H1 (cell line): ENCODE data around the gene POLA1. TPM values are rescaled to one million over a fixed set of nuclear protein-coding genes. Genes with fewer than 3 reads are reported as not detected.

Source experiments
- CTCF ChIA-PET: fragments of 300-600 bp; sonication (Branson Sonifier 250); formaldehyde crosslinking; loops from one replicate; lab custom pipeline; 2021; ENCODE audit not compliant: partially characterized antibody; lab: Charles Lee
- POLR2A ChIA-PET: fragments of 300-600 bp; sonication (Branson Sonifier 250); formaldehyde crosslinking; loops from one replicate; lab custom pipeline; 2021; ENCODE audit warnings: inconsistent platforms; ENCODE audit not compliant: partially characterized antibody; lab: Charles Lee
- DNase-seq, 2 experiments: peaks; one replicate each; pipeline versions ENCODE4 v3.0.0 to v3.0.0-alpha.2; 2010 to 2022; ENCODE audit warnings: low spot score in 2 of 2, low read depth in 1 of 2, mixed read lengths in 1 of 2
- FAIRE-seq: peaks from 2 replicates; lab custom pipeline; 2011; peaks lifted over from hg19 to GRCh38; lab: Jason Lieb, UNC
- H2AFZ ChIP-seq: 2 replicates; pipeline ENCODE4 v1.8.1; 2012; ENCODE audit warnings: low read length, inconsistent platforms
- H2AK5ac ChIP-seq: 2 replicates; pipeline ENCODE4 v1.6.1; 2013; ENCODE audit warnings: low read depth, low read length
- H2BK120ac ChIP-seq: replicated peaks from 2 replicates; pipeline ENCODE3; 2013; ENCODE audit warnings: low read depth, low read length, inconsistent platforms
- H2BK12ac ChIP-seq: 2 replicates; pipeline ENCODE4 v1.6.1; 2013; ENCODE audit warnings: low read depth, low read length
- H2BK15ac ChIP-seq: 2 replicates; pipeline ENCODE4 v1.6.1; 2013; ENCODE audit warnings: low read length
- H2BK20ac ChIP-seq: 2 replicates; pipeline ENCODE4 v1.6.1; 2013; ENCODE audit warnings: low read length
- H2BK5ac ChIP-seq: 2 replicates; pipeline ENCODE4 v1.6.1; 2013; ENCODE audit warnings: low read depth, low read length
- H3K14ac ChIP-seq: 2 replicates; pipeline ENCODE4 v1.6.1; 2013; ENCODE audit warnings: inconsistent platforms; ENCODE audit not compliant: insufficient read length
- H3K18ac ChIP-seq: 2 replicates; pipeline ENCODE4 v1.6.1; 2013; ENCODE audit warnings: low read length; ENCODE audit errors: extremely low read depth
- H3K23ac ChIP-seq: 2 replicates; pipeline ENCODE4 v1.6.1; 2013; ENCODE audit warnings: inconsistent platforms; ENCODE audit not compliant: insufficient read length
- H3K23me2 ChIP-seq: 2 replicates; pipeline ENCODE4 v1.6.1; 2013; ENCODE audit warnings: low read depth, low read length
- H3K27ac ChIP-seq: 2 replicates; pipeline ENCODE4 v1.6.1; 2011; ENCODE audit warnings: low read depth, low read length, inconsistent platforms
- H3K27me3 ChIP-seq, 4 experiments: replicated peaks in 1 of 4; 1 replicate in 1 of 4; 2 replicates in 3 of 4; pipeline versions ENCODE4 v1.6.1 to v1.8.1; 2011 to 2013; ENCODE audit warnings: low read length in 3 of 4, mild to moderate bottlenecking in 3 of 4, inconsistent platforms in 2 of 4, mixed read lengths in 2 of 4, moderate library complexity in 1 of 4; ENCODE audit not compliant: control insufficient read depth in 3 of 4, insufficient read depth in 3 of 4; ENCODE audit errors: extremely low read depth in 1 of 4
- H3K36me3 ChIP-seq, 4 experiments: 2 replicates each; pipeline versions ENCODE4 v1.6.1 to v1.8.1; 2011 to 2013; ENCODE audit warnings: mild to moderate bottlenecking in 4 of 4, low read length in 3 of 4, moderate library complexity in 2 of 4, control low read depth in 1 of 4, inconsistent platforms in 1 of 4; ENCODE audit not compliant: insufficient read depth in 4 of 4, control insufficient read depth in 2 of 4
- H3K4ac ChIP-seq: replicated peaks from 2 replicates; pipeline ENCODE3; 2013; ENCODE audit warnings: low read length, low read depth, mixed read lengths, inconsistent platforms; ENCODE audit not compliant: insufficient read length
- H3K4me1 ChIP-seq, 4 experiments: replicated peaks in 1 of 4; 1 replicate in 1 of 4; 2 replicates in 3 of 4; pipeline versions ENCODE4 v1.6.1 to v1.8.1; 2011 to 2013; ENCODE audit warnings: low read length in 3 of 4, inconsistent platforms in 2 of 4, mixed read lengths in 1 of 4; ENCODE audit not compliant: insufficient read depth in 4 of 4, control insufficient read depth in 3 of 4
- H3K4me2 ChIP-seq, 2 experiments: 2 replicates each; pipeline versions ENCODE4 v1.6.1 to v1.8.1; 2011 to 2013; ENCODE audit warnings: low read depth in 2 of 2, low read length in 2 of 2, control low read depth in 1 of 2, inconsistent platforms in 1 of 2, mild to moderate bottlenecking in 1 of 2; ENCODE audit not compliant: insufficient read depth in 1 of 2
- H3K4me3 ChIP-seq, 4 experiments: fragments of 200-600, 300-600 bp in 1 of 4; sonication (generic), shearing (Covaris generic), sonication (Bioruptor Twin) in 1 of 4; 2 replicates each; pipeline versions ENCODE4 v1.5.1 to v1.8.1; 2011 to 2016; ENCODE audit warnings: low read length in 4 of 4, low read depth in 3 of 4, control low read depth in 2 of 4, inconsistent platforms in 2 of 4, mild to moderate bottlenecking in 2 of 4, mixed read lengths in 1 of 4, moderate library complexity in 1 of 4; ENCODE audit not compliant: insufficient read depth in 2 of 4; ENCODE audit errors: extremely low read depth in 1 of 4
- H3K56ac ChIP-seq: replicated peaks from 2 replicates; pipeline ENCODE3; 2013; ENCODE audit warnings: low read depth, mild to moderate bottlenecking, mixed read lengths, low read length, inconsistent platforms; ENCODE audit not compliant: insufficient read length
- H3K79me1 ChIP-seq: 2 replicates; pipeline ENCODE4 v1.6.1; 2013; ENCODE audit warnings: low read depth, low read length, control low read depth
- H3K79me2 ChIP-seq, 2 experiments: 2 replicates each; pipeline versions ENCODE4 v1.6.1 to v1.8.1; 2012 to 2013; ENCODE audit warnings: low read length in 2 of 2, mild to moderate bottlenecking in 2 of 2, inconsistent platforms in 1 of 2; ENCODE audit not compliant: insufficient read depth in 2 of 2, control insufficient read depth in 1 of 2
- H3K9ac ChIP-seq, 4 experiments: replicated peaks in 1 of 4; 1 replicate in 1 of 4; 2 replicates in 3 of 4; pipeline versions ENCODE4 v1.6.1 to v1.8.1; 2011 to 2013; ENCODE audit warnings: low read depth in 3 of 4, low read length in 3 of 4, control low read depth in 2 of 4, mild to moderate bottlenecking in 2 of 4, moderate library complexity in 2 of 4, inconsistent platforms in 1 of 4; ENCODE audit errors: extremely low read depth in 1 of 4
- H3K9me3 ChIP-seq, 2 experiments: 2 replicates each; pipeline versions ENCODE4 v1.6.1 to v1.8.1; 2012 to 2013; ENCODE audit warnings: mild to moderate bottlenecking in 2 of 2, moderate library complexity in 2 of 2, control low read depth in 1 of 2, inconsistent platforms in 1 of 2, low read depth in 1 of 2, low read length in 1 of 2, mixed read lengths in 1 of 2; ENCODE audit not compliant: insufficient read depth in 2 of 2
- H4K20me1 ChIP-seq, 2 experiments: replicated peaks in 1 of 2; 2 replicates each; pipeline versions ENCODE3 to v1.8.1; 2011 to 2013; ENCODE audit warnings: inconsistent platforms in 2 of 2, low read length in 2 of 2, mild to moderate bottlenecking in 1 of 2; ENCODE audit not compliant: insufficient read depth in 2 of 2, control insufficient read depth in 1 of 2
- H4K5ac ChIP-seq: 2 replicates; pipeline ENCODE4 v1.6.1; 2013; ENCODE audit warnings: low read length, low read depth, mixed read lengths, inconsistent platforms; ENCODE audit not compliant: insufficient read length
- H4K8ac ChIP-seq: 2 replicates; pipeline ENCODE4 v1.8.0; 2013; ENCODE audit warnings: mild to moderate bottlenecking, moderate library complexity, low read length, inconsistent platforms; ENCODE audit not compliant: insufficient read depth; ENCODE audit errors: extremely low read depth
- H4K91ac ChIP-seq: replicated peaks from 2 replicates; pipeline ENCODE3; 2013; ENCODE audit warnings: low read length, mixed read lengths, inconsistent platforms; ENCODE audit not compliant: insufficient read length
- ATF2 ChIP-seq: IDR thresholded peaks from 2 replicates; pipeline ENCODE4 v1.6.1; 2012; ENCODE audit warnings: low read length, inconsistent platforms
- CTCF ChIP-seq, 3 experiments: IDR thresholded peaks; 1 replicate in 2 of 3; 2 replicates in 1 of 3; pipeline versions ENCODE4 v1.5.1 to v1.6.1; 2011; ENCODE audit warnings: low read length in 3 of 3, mild to moderate bottlenecking in 3 of 3, inconsistent platforms in 2 of 3, low read depth in 1 of 3, moderate library complexity in 1 of 3; ENCODE audit not compliant: insufficient read depth in 1 of 3; ENCODE audit errors: control extremely low read depth in 1 of 3
- JUN ChIP-seq: IDR thresholded peaks from 2 replicates; pipeline ENCODE4 v1.6.1; 2011; ENCODE audit warnings: low read depth, mild to moderate bottlenecking, improper control_type of control experiment, low read length
- RAD21 ChIP-seq, 2 experiments: IDR thresholded peaks in 1 of 2; conservative IDR thresholded peaks in 1 of 2; 2 replicates each; pipeline ENCODE4 v1.6.1; 2011; ENCODE audit warnings: low read depth in 2 of 2, low read length in 2 of 2, improper control_type of control experiment in 1 of 2, inconsistent platforms in 1 of 2, mild to moderate bottlenecking in 1 of 2, moderate library complexity in 1 of 2
- SP2 ChIP-seq: IDR thresholded peaks from 2 replicates; pipeline ENCODE4 v1.6.1; 2012; ENCODE audit warnings: mild to moderate bottlenecking, low read length, inconsistent platforms
- SRF ChIP-seq: IDR thresholded peaks from 2 replicates; pipeline ENCODE4 v1.6.1; 2011; ENCODE audit warnings: mild to moderate bottlenecking, low read depth, low read length, moderate library complexity
- TEAD4 ChIP-seq: IDR thresholded peaks from 2 replicates; pipeline ENCODE4 v1.6.1; 2012; ENCODE audit warnings: low read depth, low read length, inconsistent platforms, mixed read lengths
- YY1 ChIP-seq: IDR thresholded peaks from 2 replicates; pipeline ENCODE4 v1.6.1; 2011; ENCODE audit warnings: low read depth, mild to moderate bottlenecking, low read length
- WGBS, 2 experiments: shearing (Covaris generic) in 1 of 2; methylation state at CpG; one replicate each; pipeline versions ENCODE4 v1.1.6 to v1.1.7; 2013 to 2015; ENCODE audit warnings: low lambda C conversion rate in 2 of 2, mixed read lengths in 2 of 2, inconsistent platforms in 1 of 2, low coverage in 1 of 2, missing lambda C conversion rate in 1 of 2; ENCODE audit not compliant: insufficient replicate concordance in 2 of 2, insufficient coverage in 1 of 2, insufficient read length in 1 of 2; ENCODE audit errors: extremely low coverage in 1 of 2, missing lambda C conversion rate in 1 of 2; 5-methylcytosine and 5-hydroxymethylcytosine counted together
- polyA plus RNA-seq, 7 experiments: library from polyadenylated mRNA; depleted of rRNA in 3 of 7; stranded (reverse) in 5 of 7; unstranded in 2 of 7; fragments of >200 nt in 5 of 7; fragments of 200-250 nt in 2 of 7; gene quantifications; 1 replicate in 5 of 7; 2 replicates in 1 of 7; 4 replicates in 1 of 7; pipeline versions ENCODE4 v1.2.1 to v1.2.3, GENCODE V29; 2011 to 2013; ENCODE audit warnings: missing spikeins in 2 of 7, mixed read lengths in 2 of 7
- total RNA-seq: library from RNA; stranded (reverse); fragmentation: NEBNext Ultra II Directional; extraction: Animal tissue kit (Norgen Biotek cat#: 25700); gene quantifications from 2 replicates; pipeline ENCODE4 v1.2.1, GENCODE V29; 2021

The POLA1 gene
- total and polyA plus RNA-seq, 2 of the 8 experiments (the other 6 are each of a cell fraction or from before 2014, with no cell fraction given): 5.6 to 34.9 TPM

GRCh38 chrX:25020905-25021449 is 327.3 kb downstream of the POLA1 start:
- Histone ChIP-seq H2BK5ac (no peak overlapping the region), H3K36me3 (no peaks in the 10 kb centered on the region; a peak in 1 of 8 replicates), H3K23ac (no peak overlapping the region), H2BK12ac (no peak overlapping the region), H3K79me1 (no peaks in the 10 kb centered on the region), H3K27ac (no peak overlapping the region), H4K8ac (no peak overlapping the region), H3K27me3 (peaks cover 41 to 75% (median 68%) of the 10 kb centered on the region in 4 experiments), H3K18ac (no peak overlapping the region), H3K23me2 (peaks cover 7% of the 10 kb centered on the region; the same call in 1 of the 2 replicates), H3K14ac (no peak overlapping the region), H3K79me2 (no peaks in the 10 kb centered on the region), H3K56ac (no peak overlapping the region), H2AK5ac (no peak overlapping the region), H4K91ac (no peak overlapping the region), H3K9me3 (no peaks in the 10 kb centered on the region), H4K20me1 (no peaks in the 10 kb centered on the region), H4K5ac (no peak overlapping the region), H2BK20ac (no peak overlapping the region), H3K4me3 (peak overlapping the region; percentile 24 to 55 (median 30); a peak in 7 of 8 replicates), H3K9ac (no peak overlapping the region), H3K4me1 (peaks cover 0 to 12% (median 6%) of the 10 kb centered on the region in 4 experiments; a peak in 6 of 7 replicates), H2AFZ (no peak overlapping the region), H3K4me2 (peak overlapping the region; percentile 71 to 90), H2BK120ac (no peak overlapping the region), H2BK15ac (no peak overlapping the region), H3K4ac (no peak overlapping the region)
- ChIA-PET CTCF (interaction anchor here (0.7 to 4.6 kb wide), 12 partner anchors 9 to 182 kb away, joined by 3 to 23 read pairs (median 4); no protein-coding TSS in a partner anchor), POLR2A (interaction anchor here (0.6 to 1.3 kb wide), 2 partner anchors 12 to 16 kb away, joined by 3 to 4 read pairs; no protein-coding TSS in a partner anchor)
- 1% methylated on average over 22 of the region's 35 CpGs; no CpG with 5 or more reads in 1 of the 2 experiments for WGBS, 2 experiments
- FAIRE-seq (no peak), DNase-seq (peak in 1 of 2 experiments; percentile 80)
- no peak for TF ChIP-seq ATF2
- TF ChIP-seq SRF: no peak
- TF ChIP-seq RAD21 (IDR thresholded peaks at IDR 0.05 in 1 of 2, conservative IDR thresholded peaks at IDR 0.05 in 1 of 2; ENCODE audit: low read depth in 2 of 2, low read length in 2 of 2): peak; percentile 62 to 69
- TF ChIP-seq YY1: no peak
- peak in 2 of 3 experiments; percentile 59 to 69; a peak in 3 of 4 replicates for TF ChIP-seq CTCF (IDR thresholded peaks at IDR 0.05; ENCODE audit: control extremely low read depth in 1 of 3, insufficient read depth in 1 of 3, low read depth in 1 of 3, low read length in 3 of 3)
- no peak for TF ChIP-seq JUN
- TF ChIP-seq TEAD4: no peak
- TF ChIP-seq SP2: no peak
